ENCODE data around the gene TMEM108. TPM values are rescaled to one million over a fixed set of nuclear protein-coding genes. Genes with fewer than 3 reads are reported as not detected.

The TMEM108 gene
- total and polyA plus RNA-seq, 2 of the 4 experiments (the other 2 are of a cell fraction): 0.18 to 2.2 TPM

- Histone ChIP-seq H3K4ac (ENCODE audit: low read depth, low read length) (no peak overlapping the region), H3K36me3 (ENCODE audit: control insufficient read depth, insufficient read depth, low read length) (no peaks in the 10 kb centered on the region), H2BK20ac (ENCODE audit: low read depth, low read length) (no peak overlapping the region), H4K8ac (ENCODE audit: low read depth in 2 of 2, low read length in 2 of 2) (no peak overlapping the region), H2AFZ (replicated peaks; ENCODE audit: low read length, poor library complexity) (no peak overlapping the region), H3K9ac (ENCODE audit: low read depth, low read length) (no peak overlapping the region), H2BK120ac (ENCODE audit: low read depth, low read length) (no peak overlapping the region), H3K18ac (ENCODE audit: low read depth, low read length) (no peak overlapping the region), H3K27me3 (ENCODE audit: control insufficient read depth, insufficient read depth, low read length) (no peaks in the 10 kb centered on the region; the same call in 1 of the 2 replicates), H2BK5ac (ENCODE audit: low read depth, low read length, poor library complexity, severe bottlenecking) (no peak overlapping the region), H4K20me1 (ENCODE audit: insufficient read depth, low read length) (no peaks in the 10 kb centered on the region), H3K4me2 (ENCODE audit: low read depth, low read length) (no peak overlapping the region), H2AK9ac (replicated peaks; ENCODE audit: low read depth, low read length, poor library complexity) (no peak overlapping the region), H2BK15ac (ENCODE audit: low read depth, low read length) (no peak overlapping the region), H3K27ac (ENCODE audit: insufficient read depth, low read length) (no peak overlapping the region), H4K5ac (ENCODE audit: low read depth, low read length) (no peak overlapping the region), H4K91ac (ENCODE audit: insufficient read depth, low read depth, low read length) (no peak overlapping the region), H3K9me1 (ENCODE audit: insufficient read depth, low read length) (no peaks in the 10 kb centered on the region), H3K56ac (ENCODE audit: extremely low read depth, insufficient read depth, low read length) (no peak overlapping the region), H2AK5ac (ENCODE audit: low read depth, low read length) (no peak overlapping the region), H3K4me1 (ENCODE audit: control insufficient read depth, insufficient read depth, low read length) (no peaks in the 10 kb centered on the region), H3K4me3 (ENCODE audit: insufficient read depth, low read depth, low read length) (no peak overlapping the region), H3K14ac (replicated peaks; ENCODE audit: low read depth, low read length) (no peak overlapping the region), H3K23ac (ENCODE audit: low read depth, low read length) (no peak overlapping the region), H3K9me3 (ENCODE audit: control insufficient read depth, insufficient read depth, low read length) (no peaks in the 10 kb centered on the region), H3K79me1 (ENCODE audit: low read depth in 1 of 2, low read length in 2 of 2) (no peaks in the 10 kb centered on the region)
- intact Hi-C loops (cut with micrococcal nuclease): no loop called here
- dilution Hi-C loops (cut with HindIII; ENCODE audit: low sequenced_read_pairs, unreplicated experiment): no loop called here
- in situ Hi-C loops (cut with MboI; ENCODE audit: low sequenced_read_pairs): no loop called here
- no peak for ATAC-seq (ENCODE audit: low read depth)
- WGBS, 2 experiments (ENCODE audit: extremely low coverage in 2 of 2, insufficient read length in 1 of 2): 20% methylated on average over 1 of the region's 4 CpGs; no CpG with 5 or more reads in 1 of the 2 experiments
- no peak for DNase-seq
- POLR2A ChIA-PET (ENCODE audit: unreplicated experiment): no interaction called here
- CTCF ChIA-PET: interaction anchor here (1.3 kb wide), 1 partner anchor 327 kb away, joined by 3 read pairs; no protein-coding TSS in a partner anchor
- no TSS peak for BruUV-seq (replicated peaks)
- TF ChIP-seq RAD21 (IDR thresholded peaks at IDR 0.05; ENCODE audit: low read length) (no peak), CTCF (conservative IDR thresholded peaks at IDR 0.05; ENCODE audit: low read depth, low read length) (no peak), RCOR1 (IDR thresholded peaks at IDR 0.05; ENCODE audit: insufficient replicate concordance, low read length) (no peak), BHLHE40 (IDR thresholded peaks at IDR 0.05; ENCODE audit: low read depth, low read length) (no peak), FOS (IDR thresholded peaks at IDR 0.05; ENCODE audit: low read depth, low read length) (no peak), RFX5 (IDR thresholded peaks at IDR 0.05; ENCODE audit: low read depth, low read length) (no peak), MAFK (IDR thresholded peaks at IDR 0.05; ENCODE audit: low read depth, low read length) (no peak), POLR2A (IDR thresholded peaks at IDR 0.05; ENCODE audit: low read depth, low read length) (no peak), ELK1 (IDR thresholded peaks at IDR 0.05; ENCODE audit: borderline replicate concordance, low read depth, low read length) (no peak), NFE2L2 (IDR thresholded peaks at IDR 0.05; ENCODE audit: low read depth, low read length) (no peak), CHD1 (IDR thresholded peaks at IDR 0.05; ENCODE audit: low read depth, low read length) (no peak), MAZ (IDR thresholded peaks at IDR 0.05; ENCODE audit: borderline replicate concordance, low read depth, low read length) (no peak)
- TF ChIP-seq, protein P1, sequence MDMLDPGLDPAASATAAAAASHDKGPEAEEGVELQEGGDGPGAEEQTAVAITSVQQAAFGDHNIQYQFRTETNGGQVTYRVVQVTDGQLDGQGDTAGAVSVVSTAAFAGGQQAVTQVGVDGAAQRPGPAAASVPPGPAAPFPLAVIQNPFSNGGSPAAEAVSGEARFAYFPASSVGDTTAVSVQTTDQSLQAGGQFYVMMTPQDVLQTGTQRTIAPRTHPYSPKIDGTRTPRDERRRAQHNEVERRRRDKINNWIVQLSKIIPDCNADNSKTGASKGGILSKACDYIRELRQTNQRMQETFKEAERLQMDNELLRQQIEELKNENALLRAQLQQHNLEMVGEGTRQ (IDR thresholded peaks at IDR 0.05; ENCODE audit: low read depth, low read length): no peak
Measured at GRCh38 chr3:133368371-133369067, 330.3 kb downstream of the TMEM108 start.
